ENCODE data around the gene RAD51B.
"Not testable (repeated sequence)": the region's sequence is repeated elsewhere in the genome, so short reads cannot be mapped to it uniquely, and the experiment has no call there.

RAD51B gene

GRCh38 chr14:68101715-68102301 lies 282.2 kb downstream of the RAD51B start:
- not testable (repeated sequence) for H3K27me3 ChIP-seq (ENCODE audit: control insufficient read depth in 1 of 2, insufficient read depth in 2 of 2, low read length in 2 of 2); H3K9ac ChIP-seq (ENCODE audit: low read depth in 1 of 2, low read length in 2 of 2); H3K27ac ChIP-seq (ENCODE audit: low read depth, low read length); H3K36me3 ChIP-seq (ENCODE audit: control insufficient read depth in 1 of 2, insufficient read depth in 2 of 2, low read length in 2 of 2); H3K4me1 ChIP-seq (ENCODE audit: control insufficient read depth in 1 of 2, insufficient read depth in 2 of 2, low read length in 2 of 2)
- Histone ChIP-seq H3K4me3 (ENCODE audit: low read depth in 1 of 2, low read length in 2 of 2) (peak overlapping the region in 1 of 2 donors; percentile 7), H3K9me3 (ENCODE audit: control insufficient read depth in 1 of 2, low read length in 2 of 2) (peaks cover 18 to 27% of the 10 kb centered on the region in 2 donors)

DNA sequence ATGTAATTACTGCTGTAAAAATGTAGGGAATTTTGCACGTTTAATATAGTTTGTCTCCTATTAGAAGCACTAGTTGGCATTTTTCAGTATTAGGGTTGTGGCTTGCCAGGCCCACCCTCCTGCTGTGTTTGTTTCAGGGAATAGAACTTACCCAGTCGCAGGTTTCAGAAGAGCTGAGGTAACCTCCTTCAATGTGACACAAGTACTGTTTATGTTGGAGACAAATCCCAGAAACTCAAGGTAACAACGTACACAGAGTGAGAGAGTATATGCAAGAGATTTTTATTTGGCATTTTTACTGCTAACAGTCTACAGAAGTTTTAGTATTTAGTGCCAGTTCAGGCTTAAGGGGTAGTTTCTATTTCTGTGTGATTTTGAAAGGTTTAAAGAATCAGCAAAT lies 284.3 kb downstream of the RAD51B start:
- H3K9ac ChIP-seq (ENCODE audit: low read depth in 1 of 2, low read length in 2 of 2): no peak overlapping the region
- H3K4me3 ChIP-seq (ENCODE audit: low read depth in 1 of 2, low read length in 2 of 2): no peak overlapping the region
- peaks cover 18 to 25% of the 10 kb centered on the region in 2 donors for H3K9me3 ChIP-seq (ENCODE audit: control insufficient read depth in 1 of 2, low read length in 2 of 2)
- no peak overlapping the region for H3K27ac ChIP-seq (ENCODE audit: low read depth, low read length)
- H3K4me1 ChIP-seq (ENCODE audit: control insufficient read depth in 1 of 2, insufficient read depth in 2 of 2, low read length in 2 of 2): no peaks in the 10 kb centered on the region
- no peaks in the 10 kb centered on the region for H3K27me3 ChIP-seq (ENCODE audit: control insufficient read depth in 1 of 2, insufficient read depth in 2 of 2, low read length in 2 of 2)
- no peaks in the 10 kb centered on the region for H3K36me3 ChIP-seq (ENCODE audit: control insufficient read depth in 1 of 2, insufficient read depth in 2 of 2, low read length in 2 of 2)

DNA sequence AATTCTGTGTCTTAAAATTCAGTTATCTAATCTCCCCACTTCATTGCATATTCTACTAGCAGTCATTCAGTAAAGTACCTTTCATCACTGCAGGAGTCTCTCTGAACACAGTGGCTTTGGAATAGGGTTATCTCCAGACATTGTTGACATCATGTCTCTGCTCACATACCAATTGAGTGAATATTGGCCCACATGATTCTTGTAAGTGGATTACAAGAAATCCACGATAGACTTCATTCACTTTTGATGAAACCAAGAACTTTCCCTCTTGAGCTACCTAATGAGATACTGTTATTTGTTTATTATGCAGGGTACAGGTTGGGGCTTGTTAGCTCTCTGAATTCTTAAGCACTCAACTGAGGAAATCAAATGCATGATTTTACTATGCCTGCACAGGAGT lies 284.9 kb downstream of the RAD51B start:
- no peaks in the 10 kb centered on the region for H3K4me1 ChIP-seq (ENCODE audit: control insufficient read depth in 1 of 2, insufficient read depth in 2 of 2, low read length in 2 of 2)
- no peak overlapping the region for H3K4me3 ChIP-seq (ENCODE audit: low read depth in 1 of 2, low read length in 2 of 2)
- H3K9ac ChIP-seq (ENCODE audit: low read depth in 1 of 2, low read length in 2 of 2): no peak overlapping the region
- H3K9me3 ChIP-seq (ENCODE audit: control insufficient read depth in 1 of 2, low read length in 2 of 2): peaks cover 18 to 21% of the 10 kb centered on the region in 2 donors
- H3K36me3 ChIP-seq (ENCODE audit: control insufficient read depth in 1 of 2, insufficient read depth in 2 of 2, low read length in 2 of 2): no peaks in the 10 kb centered on the region
- no peak overlapping the region for H3K27ac ChIP-seq (ENCODE audit: low read depth, low read length)
- no peaks in the 10 kb centered on the region for H3K27me3 ChIP-seq (ENCODE audit: control insufficient read depth in 1 of 2, insufficient read depth in 2 of 2, low read length in 2 of 2)

GRCh38 chr14:68105816-68106215 lies 286.2 kb downstream of the RAD51B start:
- no peaks in the 10 kb centered on the region for H3K27me3 ChIP-seq (ENCODE audit: control insufficient read depth in 1 of 2, insufficient read depth in 2 of 2, low read length in 2 of 2)
- H3K4me1 ChIP-seq (ENCODE audit: control insufficient read depth in 1 of 2, insufficient read depth in 2 of 2, low read length in 2 of 2): peaks cover 0 to 2% of the 10 kb centered on the region in 2 donors
- H3K9ac ChIP-seq (ENCODE audit: low read depth in 1 of 2, low read length in 2 of 2): no peak overlapping the region
- H3K9me3 ChIP-seq (ENCODE audit: control insufficient read depth in 1 of 2, low read length in 2 of 2): peaks cover 12 to 15% of the 10 kb centered on the region in 2 donors
- no peak overlapping the region for H3K27ac ChIP-seq (ENCODE audit: low read depth, low read length)
- no peak overlapping the region for H3K4me3 ChIP-seq (ENCODE audit: low read depth in 1 of 2, low read length in 2 of 2)
- H3K36me3 ChIP-seq (ENCODE audit: control insufficient read depth in 1 of 2, insufficient read depth in 2 of 2, low read length in 2 of 2): no peaks in the 10 kb centered on the region

- Histone ChIP-seq H3K9ac (ENCODE audit: low read depth in 1 of 2, low read length in 2 of 2) (no peak overlapping the region), H3K27me3 (ENCODE audit: control insufficient read depth in 1 of 2, insufficient read depth in 2 of 2, low read length in 2 of 2) (no peaks in the 10 kb centered on the region), H3K4me3 (ENCODE audit: low read depth in 1 of 2, low read length in 2 of 2) (no peak overlapping the region), H3K9me3 (ENCODE audit: control insufficient read depth in 1 of 2, low read length in 2 of 2) (peaks cover 8 to 9% of the 10 kb centered on the region in 2 donors), H3K27ac (ENCODE audit: low read depth, low read length) (no peak overlapping the region), H3K36me3 (ENCODE audit: control insufficient read depth in 1 of 2, insufficient read depth in 2 of 2, low read length in 2 of 2) (no peaks in the 10 kb centered on the region), H3K4me1 (ENCODE audit: control insufficient read depth in 1 of 2, insufficient read depth in 2 of 2, low read length in 2 of 2) (peaks cover 3 to 7% of the 10 kb centered on the region in 2 donors)
Measured at GRCh38 chr14:68106456-68106855, 286.9 kb downstream of the RAD51B start.

- Histone ChIP-seq H3K9ac (ENCODE audit: low read depth in 1 of 2, low read length in 2 of 2) (no peak overlapping the region), H3K4me1 (ENCODE audit: control insufficient read depth in 1 of 2, insufficient read depth in 2 of 2, low read length in 2 of 2) (peaks cover 7 to 12% of the 10 kb centered on the region in 2 donors), H3K36me3 (ENCODE audit: control insufficient read depth in 1 of 2, insufficient read depth in 2 of 2, low read length in 2 of 2) (no peaks in the 10 kb centered on the region), H3K27me3 (ENCODE audit: control insufficient read depth in 1 of 2, insufficient read depth in 2 of 2, low read length in 2 of 2) (no peaks in the 10 kb centered on the region), H3K4me3 (ENCODE audit: low read depth in 1 of 2, low read length in 2 of 2) (no peak overlapping the region), H3K27ac (ENCODE audit: low read depth, low read length) (no peak overlapping the region), H3K9me3 (ENCODE audit: control insufficient read depth in 1 of 2, low read length in 2 of 2) (peaks cover 5% of the 10 kb centered on the region in 2 donors)
Measured at GRCh38 chr14:68106905-68107304, 287.3 kb downstream of the RAD51B start.

GRCh38 chr14:68109132-68109900 lies 289.7 kb downstream of the RAD51B start:
- H3K36me3 ChIP-seq (ENCODE audit: control insufficient read depth in 1 of 2, insufficient read depth in 2 of 2, low read length in 2 of 2): no peaks in the 10 kb centered on the region
- H3K27ac ChIP-seq (ENCODE audit: low read depth, low read length): no peak overlapping the region
- H3K4me3 ChIP-seq (ENCODE audit: low read depth in 1 of 2, low read length in 2 of 2): no peak overlapping the region
- no peaks in the 10 kb centered on the region for H3K9me3 ChIP-seq (ENCODE audit: control insufficient read depth in 1 of 2, low read length in 2 of 2)
- no peak overlapping the region for H3K9ac ChIP-seq (ENCODE audit: low read depth in 1 of 2, low read length in 2 of 2)
- H3K27me3 ChIP-seq (ENCODE audit: control insufficient read depth in 1 of 2, insufficient read depth in 2 of 2, low read length in 2 of 2): no peaks in the 10 kb centered on the region
- peaks cover 15 to 26% of the 10 kb centered on the region in 2 donors for H3K4me1 ChIP-seq (ENCODE audit: control insufficient read depth in 1 of 2, insufficient read depth in 2 of 2, low read length in 2 of 2)

DNA sequence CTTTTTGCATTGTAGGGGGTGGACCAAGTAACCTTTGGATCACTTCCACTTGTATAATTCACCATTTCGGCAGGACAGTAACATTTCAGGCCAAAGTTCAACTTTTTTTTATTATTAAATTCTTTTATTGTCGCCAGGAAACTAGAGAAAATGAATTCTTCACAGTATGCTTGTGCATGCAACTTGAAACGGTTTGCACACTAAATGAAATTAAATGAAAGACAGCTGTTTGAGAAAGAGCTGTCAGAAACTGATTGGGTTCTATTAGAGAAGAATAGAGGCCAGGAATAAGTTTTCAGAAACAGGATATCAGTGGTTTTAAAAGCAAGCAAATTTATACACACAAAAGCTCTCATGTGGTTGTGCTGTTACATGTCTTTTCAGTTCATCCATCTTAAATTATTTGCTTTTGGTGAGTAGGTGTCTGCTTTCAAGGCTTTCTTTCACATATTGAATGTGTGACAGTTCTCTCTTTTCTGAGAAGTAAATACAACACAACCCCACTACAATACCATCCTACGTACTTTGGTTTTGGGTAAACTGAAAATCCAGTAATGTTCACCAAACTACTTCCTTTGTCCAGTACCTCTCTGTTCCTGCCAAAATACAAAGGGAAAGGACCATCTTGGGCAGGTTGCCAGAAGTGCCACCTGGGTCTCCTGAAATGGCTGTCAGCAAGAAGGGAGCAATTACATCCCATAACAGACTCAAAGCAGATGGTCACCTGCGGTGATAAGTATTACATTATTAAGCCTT lies 291.7 kb downstream of the RAD51B start:
- H3K27me3 ChIP-seq (ENCODE audit: control insufficient read depth in 1 of 2, insufficient read depth in 2 of 2, low read length in 2 of 2): no peaks in the 10 kb centered on the region
- no peak overlapping the region for H3K27ac ChIP-seq (ENCODE audit: low read depth, low read length)
- H3K9ac ChIP-seq (ENCODE audit: low read depth in 1 of 2, low read length in 2 of 2): no peak overlapping the region
- H3K9me3 ChIP-seq (ENCODE audit: control insufficient read depth in 1 of 2, low read length in 2 of 2): no peaks in the 10 kb centered on the region
- no peak overlapping the region for H3K4me3 ChIP-seq (ENCODE audit: low read depth in 1 of 2, low read length in 2 of 2)
- no peaks in the 10 kb centered on the region for H3K36me3 ChIP-seq (ENCODE audit: control insufficient read depth in 1 of 2, insufficient read depth in 2 of 2, low read length in 2 of 2)
- peaks cover 15 to 26% of the 10 kb centered on the region in 2 donors for H3K4me1 ChIP-seq (ENCODE audit: control insufficient read depth in 1 of 2, insufficient read depth in 2 of 2, low read length in 2 of 2)

GRCh38 chr14:68111853-68112270 lies 292.3 kb downstream of the RAD51B start:
- Histone ChIP-seq H3K4me3 (ENCODE audit: low read depth in 1 of 2, low read length in 2 of 2) (no peak overlapping the region), H3K9ac (ENCODE audit: low read depth in 1 of 2, low read length in 2 of 2) (no peak overlapping the region), H3K4me1 (ENCODE audit: control insufficient read depth in 1 of 2, insufficient read depth in 2 of 2, low read length in 2 of 2) (peaks cover 15 to 26% of the 10 kb centered on the region in 2 donors), H3K9me3 (ENCODE audit: control insufficient read depth in 1 of 2, low read length in 2 of 2) (no peaks in the 10 kb centered on the region), H3K36me3 (ENCODE audit: control insufficient read depth in 1 of 2, insufficient read depth in 2 of 2, low read length in 2 of 2) (no peaks in the 10 kb centered on the region), H3K27me3 (ENCODE audit: control insufficient read depth in 1 of 2, insufficient read depth in 2 of 2, low read length in 2 of 2) (no peaks in the 10 kb centered on the region), H3K27ac (ENCODE audit: low read depth, low read length) (no peak overlapping the region)

DNA sequence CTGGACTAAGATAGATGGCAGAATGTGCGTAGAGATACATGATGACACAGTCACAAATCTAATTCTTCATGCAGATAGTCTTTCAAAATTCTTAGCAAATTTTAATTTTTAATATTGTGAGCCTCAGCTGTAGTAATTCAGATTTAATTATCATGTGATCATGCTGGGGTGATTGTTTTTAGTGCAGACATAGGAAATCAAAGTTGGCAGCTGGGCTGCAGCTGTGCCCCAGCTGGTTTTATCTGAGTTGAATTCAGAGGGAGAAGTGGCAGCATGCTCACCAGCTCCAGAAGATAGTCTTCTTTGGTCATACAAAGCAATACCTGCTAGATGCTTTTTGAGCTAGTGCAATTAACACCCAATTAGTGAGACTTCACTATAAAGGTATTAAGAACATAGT lies 292.9 kb downstream of the RAD51B start:
- H3K4me1 ChIP-seq (ENCODE audit: control insufficient read depth in 1 of 2, insufficient read depth in 2 of 2, low read length in 2 of 2): peaks cover 15 to 26% of the 10 kb centered on the region in 2 donors
- H3K27me3 ChIP-seq (ENCODE audit: control insufficient read depth in 1 of 2, insufficient read depth in 2 of 2, low read length in 2 of 2): no peaks in the 10 kb centered on the region
- no peak overlapping the region for H3K27ac ChIP-seq (ENCODE audit: low read depth, low read length)
- H3K9me3 ChIP-seq (ENCODE audit: control insufficient read depth in 1 of 2, low read length in 2 of 2): no peaks in the 10 kb centered on the region
- no peaks in the 10 kb centered on the region for H3K36me3 ChIP-seq (ENCODE audit: control insufficient read depth in 1 of 2, insufficient read depth in 2 of 2, low read length in 2 of 2)
- no peak overlapping the region for H3K4me3 ChIP-seq (ENCODE audit: low read depth in 1 of 2, low read length in 2 of 2)
- H3K9ac ChIP-seq (ENCODE audit: low read depth in 1 of 2, low read length in 2 of 2): no peak overlapping the region
